Measurements from ENCODE around the gene TMEM255A.

Gene TMEM255A

DNA sequence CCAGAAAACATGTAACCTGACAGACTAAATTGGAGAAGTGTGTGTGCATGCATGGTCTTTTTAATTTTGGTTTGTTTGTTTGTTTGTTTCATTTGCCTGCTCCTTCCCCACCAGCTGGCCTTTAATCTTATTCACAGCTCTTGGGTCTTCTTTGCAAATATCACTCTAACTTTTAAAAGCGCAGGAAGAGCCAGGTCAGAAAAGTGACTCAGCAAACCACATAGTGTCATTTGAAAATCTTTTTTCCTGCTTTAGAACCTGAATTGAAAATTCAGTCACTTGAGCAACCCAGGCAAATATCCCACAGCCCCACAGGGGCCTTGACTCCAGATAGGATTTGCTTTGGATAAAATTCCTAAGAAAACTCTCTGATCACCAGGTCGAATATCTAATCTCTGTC, 4.6 kb downstream of the TMEM255A start:
- no peak for DNase-seq

DNA sequence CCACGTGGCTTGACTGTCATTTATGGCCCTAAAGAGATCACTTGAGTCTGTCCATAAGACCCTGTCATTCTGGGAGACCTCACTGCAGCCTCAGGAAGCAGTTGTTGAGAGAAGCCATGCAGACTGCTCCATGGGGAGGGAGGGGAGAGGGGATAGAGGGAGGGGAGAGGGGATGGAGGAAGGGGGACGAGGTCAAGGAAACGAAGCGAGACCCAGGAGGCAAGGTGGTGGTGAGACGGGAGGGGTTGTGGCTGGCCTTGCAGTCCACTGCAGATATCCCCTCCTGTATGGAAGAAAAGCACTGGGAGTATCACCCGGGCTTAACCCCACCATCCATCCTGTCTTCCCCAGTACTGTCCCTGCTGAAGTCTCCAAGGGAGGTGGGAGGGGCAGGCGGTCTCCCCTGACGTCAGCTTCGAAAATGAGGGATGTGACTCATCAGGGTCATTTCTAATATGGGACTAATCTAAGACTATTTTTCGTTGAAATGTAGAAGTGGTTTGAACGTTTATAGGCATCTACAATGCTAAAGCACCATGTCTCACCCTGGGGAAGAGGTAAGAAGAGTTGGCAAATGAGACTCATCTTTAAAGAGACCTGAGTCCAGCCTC, 5.6 kb downstream of the TMEM255A start:
- DNase-seq = no peak

DNA sequence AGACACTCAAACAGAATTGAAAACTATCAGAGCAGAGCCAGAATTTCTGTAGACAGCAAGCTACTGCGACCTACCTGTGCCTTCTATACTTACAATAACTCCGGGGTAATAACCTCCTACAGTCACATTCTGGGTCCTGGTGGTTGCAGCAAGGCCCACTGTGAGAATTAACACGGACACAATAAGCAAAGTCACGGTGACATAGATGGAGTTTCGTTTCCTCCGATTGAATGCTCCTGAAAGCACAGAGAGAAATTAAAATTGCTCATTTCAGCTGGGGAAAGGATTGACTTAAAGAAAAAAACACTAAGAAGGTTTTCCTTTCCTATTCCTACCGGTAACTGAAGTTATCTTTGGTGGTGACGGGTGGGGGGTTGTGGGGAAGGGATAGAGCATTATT, 7.0 kb downstream of the TMEM255A start:
- DNase-seq = no peak

DNA sequence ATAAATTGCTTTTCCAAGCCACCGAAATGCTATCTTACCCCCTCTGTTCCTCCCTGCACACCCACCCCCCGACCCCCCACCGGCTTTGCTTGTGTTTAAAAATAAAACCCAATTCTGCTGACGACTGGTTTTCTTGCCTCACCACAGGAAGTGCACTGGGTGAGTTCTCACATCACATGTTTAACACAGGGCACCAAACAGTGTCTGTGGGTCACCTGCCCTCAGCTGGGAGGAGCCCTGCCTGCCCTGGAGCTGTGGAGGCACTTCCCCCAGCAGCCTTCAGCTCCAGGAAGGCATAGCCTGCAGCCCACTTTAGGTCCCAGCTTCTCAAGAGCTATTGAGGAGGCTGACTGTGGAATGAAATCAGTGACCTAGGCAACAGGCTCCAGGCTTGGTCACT, 8.8 kb downstream of the TMEM255A start:
- no peak for DNase-seq

DNA sequence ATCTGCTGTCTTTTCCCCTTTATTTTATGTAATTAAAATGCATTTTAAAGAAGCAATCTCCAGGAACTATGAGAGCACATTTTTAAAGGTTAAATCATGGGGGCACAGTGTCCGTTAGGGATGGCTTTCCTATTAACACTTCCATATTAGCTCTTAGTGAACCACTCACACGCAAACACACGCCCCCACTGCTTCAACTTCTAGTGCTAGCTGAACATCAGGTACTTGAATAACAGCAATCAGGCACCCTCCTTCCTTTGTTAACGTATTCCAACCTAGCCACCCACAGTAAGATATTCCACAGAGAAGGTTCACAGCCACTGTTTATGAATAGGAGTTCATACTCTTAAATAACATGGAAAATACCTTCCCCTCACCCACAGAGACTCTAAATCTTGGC, 9.3 kb downstream of the TMEM255A start:
- no peak for DNase-seq

DNA sequence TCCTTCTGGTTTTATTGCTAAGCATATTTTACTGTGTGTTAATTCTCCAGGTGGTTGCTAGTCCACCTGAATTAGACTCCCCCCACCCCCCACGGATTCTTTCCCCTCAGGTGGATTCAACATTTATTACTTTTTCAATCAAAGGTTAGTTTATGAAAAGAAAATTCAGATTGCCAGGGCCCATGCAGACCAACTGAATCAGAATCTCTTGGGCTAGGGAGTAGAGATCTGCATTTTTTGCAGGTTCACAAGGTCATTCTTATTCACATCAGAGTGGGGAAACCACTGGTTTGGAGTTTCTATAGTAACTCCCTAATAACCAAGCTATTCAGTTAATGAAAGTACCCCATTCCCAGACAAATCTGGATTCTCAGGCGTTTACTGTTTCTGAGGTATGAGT, 9.8 kb downstream of the TMEM255A start:
- no peak for DNase-seq

DNA sequence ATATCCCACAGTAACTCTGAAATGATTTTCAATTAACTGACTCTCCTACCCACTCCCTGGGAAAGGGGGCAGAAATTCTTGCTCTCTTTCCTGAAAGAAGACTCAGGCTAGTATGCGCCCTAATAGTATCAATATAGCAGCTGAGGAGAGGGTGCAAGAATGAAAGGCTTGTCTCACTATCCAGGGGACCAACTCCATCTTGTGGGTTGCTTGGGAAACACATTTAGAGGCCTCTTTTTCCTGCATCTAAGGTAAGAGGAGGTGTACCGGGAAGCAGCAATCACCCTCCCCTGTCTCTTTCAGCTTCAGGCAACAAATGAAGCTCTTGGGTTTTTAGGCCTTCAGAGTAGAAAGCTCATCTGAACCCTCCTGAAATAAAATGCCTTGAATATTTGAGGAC, 11.3 kb downstream of the TMEM255A start:
- no peak for DNase-seq

DNA sequence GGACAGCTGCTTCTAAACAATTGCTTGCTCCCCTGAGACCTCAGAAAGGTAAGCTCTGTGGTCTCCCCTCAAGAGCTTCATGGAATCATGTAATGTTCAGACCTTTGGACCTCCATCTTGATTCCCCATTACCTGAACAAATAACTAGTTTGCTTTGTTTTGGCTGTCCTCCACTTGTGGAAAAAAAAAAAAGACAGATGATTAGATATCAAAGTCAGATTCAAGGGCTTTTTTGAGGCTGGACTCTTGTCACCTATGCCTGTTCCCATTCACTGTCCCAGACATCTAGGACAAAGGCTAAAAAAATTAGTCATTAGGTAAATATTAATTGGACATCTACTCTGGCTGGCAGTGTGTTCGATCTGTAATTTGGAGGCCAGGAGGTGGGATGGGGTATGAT, 13.3 kb downstream of the TMEM255A start:
- DNase-seq = no peak

DNA sequence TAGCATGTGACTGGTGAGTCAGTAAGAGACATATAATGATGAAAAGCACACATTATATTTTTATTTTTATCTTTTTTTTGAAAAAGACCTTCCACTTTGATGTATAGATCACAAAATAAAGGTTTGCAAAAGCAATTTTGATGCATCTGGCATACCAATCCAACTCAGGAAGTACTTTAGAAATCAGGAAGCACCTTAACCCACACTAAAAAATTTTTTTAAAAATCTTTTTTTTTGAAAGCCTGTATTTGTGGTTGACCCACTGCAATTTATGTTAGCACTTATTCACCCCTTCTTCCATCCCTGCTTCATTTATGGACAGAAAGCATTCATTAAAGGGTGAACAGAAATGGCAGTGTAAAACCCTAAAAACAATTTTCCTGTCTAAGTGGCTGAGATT, 16.6 kb downstream of the TMEM255A start:
- DNase-seq = no peak

DNA sequence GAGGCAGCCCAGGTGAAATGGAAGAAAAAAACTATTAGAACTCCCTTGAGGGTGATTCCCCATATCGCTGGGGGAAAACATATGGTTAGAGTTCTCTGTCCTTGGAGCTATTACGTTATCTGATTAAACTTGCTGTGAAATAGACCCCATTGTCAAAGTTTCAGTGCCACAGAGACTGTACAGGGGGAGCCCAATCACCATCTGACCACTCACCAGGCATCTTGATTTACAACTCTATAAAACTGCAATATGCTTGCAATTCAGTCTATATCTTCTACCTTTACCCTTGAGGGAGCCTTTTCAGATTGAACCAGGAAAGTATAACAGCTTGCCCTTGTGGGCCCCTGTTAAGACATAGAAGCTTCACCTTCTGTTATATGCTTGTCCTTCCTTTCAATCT, 18.2 kb downstream of the TMEM255A start:
- no peak for DNase-seq

DNA sequence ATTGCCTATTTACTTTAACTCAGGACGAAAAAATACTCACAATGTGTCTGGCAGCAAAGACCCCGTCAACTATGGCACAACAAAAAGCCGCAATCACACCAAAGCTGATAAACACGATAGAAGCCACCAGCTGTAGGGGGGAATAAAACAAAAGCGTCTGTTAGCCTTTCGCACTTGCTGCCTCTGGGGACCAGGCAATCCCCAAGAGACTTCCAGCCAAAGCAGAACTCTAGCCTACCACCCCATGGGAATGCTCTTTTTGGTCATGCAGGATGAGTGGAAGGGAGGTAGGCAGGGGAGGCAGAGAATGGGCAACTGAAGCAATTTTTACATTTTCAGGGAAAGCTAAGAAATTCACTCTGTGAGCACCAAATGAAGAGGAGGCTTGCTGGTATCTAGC, 20.1 kb downstream of the TMEM255A start:
- no peak for DNase-seq

DNA sequence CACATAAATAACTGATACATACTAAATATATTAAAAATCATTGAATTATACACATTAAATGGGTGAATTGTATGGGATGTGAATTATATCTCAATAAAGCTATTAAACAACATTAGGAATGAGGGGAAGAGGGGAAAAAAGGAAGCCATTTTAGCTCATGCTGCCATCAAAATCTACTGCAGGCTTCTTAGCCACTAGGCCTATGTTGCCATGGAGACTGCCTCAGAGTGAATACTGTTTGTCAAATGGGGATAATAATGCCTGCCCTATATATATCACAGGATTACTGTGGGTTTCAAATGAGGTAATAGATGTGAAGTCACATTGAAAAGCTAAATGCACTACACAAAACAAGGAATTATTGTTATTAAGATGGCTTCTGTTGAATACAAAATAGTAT, 21.2 kb downstream of the TMEM255A start:
- no peak for DNase-seq

DNA sequence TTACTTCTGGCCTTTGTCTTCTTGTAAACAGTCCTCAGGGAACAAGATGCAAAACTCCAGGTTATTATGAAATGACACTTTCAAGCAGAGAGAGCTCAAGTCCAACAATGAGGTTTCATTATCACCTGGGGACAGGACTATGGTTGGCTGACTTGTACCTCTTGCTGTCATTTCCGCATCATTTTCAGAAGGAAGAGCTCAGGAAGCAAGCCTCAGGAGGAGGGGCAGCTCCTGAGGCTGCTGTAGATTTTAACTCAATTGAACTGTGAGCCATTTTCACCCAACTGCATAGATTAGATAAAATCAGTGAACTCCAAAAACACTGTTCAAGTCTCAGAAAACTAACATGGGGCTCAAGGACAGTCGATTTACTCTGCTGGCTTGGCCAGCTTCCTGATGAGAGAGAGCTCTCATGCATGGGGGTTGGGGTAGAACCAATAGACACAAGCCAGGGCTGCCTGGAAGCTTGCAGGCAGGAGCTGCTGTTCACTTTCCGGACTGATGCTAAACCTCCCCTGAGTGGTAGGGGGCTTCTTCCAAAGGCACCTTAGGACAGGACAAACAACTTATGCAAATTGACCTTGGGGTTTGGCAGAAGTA, 23.6 kb downstream of the TMEM255A start:
- no peak for DNase-seq

DNA sequence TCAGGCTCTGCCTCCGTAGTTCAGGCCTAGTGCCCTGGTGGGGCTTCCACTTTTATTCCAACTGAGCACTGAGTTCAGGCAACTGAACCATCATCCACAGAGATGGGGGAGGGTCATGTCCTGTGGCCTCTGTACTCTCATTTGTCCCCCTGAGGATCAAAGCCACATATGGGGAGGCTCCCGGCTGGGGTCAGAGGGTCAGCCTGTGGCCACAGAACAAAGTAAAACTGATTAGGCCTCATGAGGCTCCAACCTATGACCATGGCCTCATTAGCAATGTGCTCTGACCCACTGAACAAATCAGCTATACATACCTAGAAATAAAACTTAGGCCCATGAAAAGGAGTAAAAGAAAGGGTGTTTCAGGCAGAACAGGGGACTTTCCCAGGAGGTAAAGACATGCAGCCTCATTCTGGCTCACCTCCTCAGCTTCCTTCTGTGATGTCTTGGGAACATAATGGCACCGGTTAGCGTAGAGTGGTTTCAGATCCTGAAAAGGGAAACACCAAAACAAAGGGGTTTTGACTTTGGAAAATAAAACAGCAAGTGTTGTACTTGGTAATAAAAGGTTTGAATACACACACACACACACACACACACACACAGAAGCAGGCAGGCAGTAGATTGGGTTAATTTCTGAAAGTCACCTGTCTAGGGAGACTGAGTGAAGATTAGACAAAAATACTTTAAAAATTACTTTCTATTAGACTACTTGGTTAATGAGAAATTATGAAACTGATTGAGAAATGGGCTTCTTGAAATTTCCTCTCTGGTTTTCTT, 24.3 kb downstream of the TMEM255A start:
- no peak for DNase-seq

DNA sequence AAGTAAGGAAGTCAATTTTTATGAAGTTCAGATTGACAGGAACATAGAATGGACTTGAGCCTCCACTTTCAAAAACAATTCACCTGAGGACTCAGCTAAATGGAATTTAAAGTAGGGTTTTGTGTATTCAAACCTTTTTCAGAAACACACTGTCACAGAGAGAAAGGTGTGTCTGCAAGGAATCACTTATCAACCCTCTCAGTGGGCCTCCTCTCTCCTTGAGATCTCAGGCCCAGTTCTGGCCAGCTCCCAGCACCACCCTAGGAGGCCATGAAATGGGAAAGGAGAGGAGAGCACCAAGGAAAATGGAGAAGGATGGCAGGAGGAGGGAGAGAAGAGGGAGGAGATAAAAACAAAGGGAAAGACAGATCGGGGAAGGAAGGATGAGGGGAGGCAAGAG, 28.6 kb downstream of the TMEM255A start:
- no peak for DNase-seq

DNA sequence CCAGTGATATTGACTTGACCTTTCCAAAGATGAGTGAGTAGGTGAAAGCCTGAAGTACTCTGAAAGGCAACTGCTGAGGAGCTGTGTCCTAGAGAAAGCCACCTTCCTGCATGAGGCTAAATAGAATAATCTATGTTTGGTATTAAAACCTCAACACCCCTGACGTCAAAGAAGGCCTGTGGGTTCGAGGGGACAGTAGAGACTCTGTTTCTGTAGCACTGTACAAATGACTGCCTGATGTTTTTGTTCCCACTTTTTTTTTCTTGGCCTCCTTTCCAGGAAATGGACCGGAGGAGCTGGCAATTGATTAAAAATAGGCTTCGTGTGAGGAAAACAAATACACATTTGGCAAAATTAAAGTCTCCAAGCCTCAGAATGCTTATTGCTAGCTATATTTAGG, 29.5 kb downstream of the TMEM255A start:
- DNase-seq = no peak

DNA sequence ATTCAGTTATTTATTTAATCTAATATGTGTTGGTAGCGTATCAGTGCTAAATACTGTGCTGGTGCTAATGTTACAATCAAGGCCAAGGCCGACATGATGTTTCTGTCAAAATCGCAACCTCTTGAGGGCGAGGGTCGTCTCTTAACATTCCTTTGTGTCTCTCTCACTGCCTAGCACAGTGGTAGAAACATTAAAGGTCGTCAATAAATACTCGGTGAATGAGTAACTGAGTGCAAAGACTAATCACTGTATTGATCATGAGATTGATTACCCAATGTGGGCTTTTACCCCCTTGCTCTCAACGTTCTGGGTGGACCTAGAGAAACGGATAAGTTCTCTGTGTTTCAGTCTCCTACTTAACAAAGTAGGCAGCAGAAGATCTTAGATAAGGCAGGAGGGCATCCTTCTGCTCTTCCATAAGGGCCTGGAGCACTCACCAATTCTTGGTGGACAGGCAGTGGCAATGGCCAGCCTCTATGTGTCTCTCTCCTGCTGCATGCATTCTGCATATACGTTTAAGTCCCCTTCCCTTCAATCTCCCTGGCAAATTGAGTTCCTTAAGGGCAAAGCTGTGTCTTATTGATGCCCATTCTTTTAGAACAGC, 30.1 kb downstream of the TMEM255A start:
- no peak for DNase-seq

DNA sequence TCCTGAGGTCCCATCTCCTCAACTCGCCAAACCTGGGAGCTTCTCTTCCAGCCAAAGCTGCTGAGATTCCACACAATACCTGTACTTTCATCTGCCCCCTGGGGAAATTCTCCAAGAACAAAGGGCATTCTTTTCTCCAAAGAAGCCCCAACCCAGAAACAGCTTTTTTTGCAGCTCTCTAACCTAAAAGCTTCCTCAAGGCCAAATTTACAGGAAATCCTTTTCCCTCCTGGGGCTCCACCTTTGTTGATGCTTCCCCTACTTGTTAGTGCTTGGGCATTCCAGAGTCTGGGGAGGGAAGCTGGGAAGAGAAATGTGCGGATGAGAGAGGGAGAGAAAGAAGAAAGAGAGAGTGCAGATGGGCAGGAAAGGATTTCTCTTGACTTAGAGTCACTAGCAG, 36.3 kb downstream of the TMEM255A start:
- no peak for DNase-seq

DNA sequence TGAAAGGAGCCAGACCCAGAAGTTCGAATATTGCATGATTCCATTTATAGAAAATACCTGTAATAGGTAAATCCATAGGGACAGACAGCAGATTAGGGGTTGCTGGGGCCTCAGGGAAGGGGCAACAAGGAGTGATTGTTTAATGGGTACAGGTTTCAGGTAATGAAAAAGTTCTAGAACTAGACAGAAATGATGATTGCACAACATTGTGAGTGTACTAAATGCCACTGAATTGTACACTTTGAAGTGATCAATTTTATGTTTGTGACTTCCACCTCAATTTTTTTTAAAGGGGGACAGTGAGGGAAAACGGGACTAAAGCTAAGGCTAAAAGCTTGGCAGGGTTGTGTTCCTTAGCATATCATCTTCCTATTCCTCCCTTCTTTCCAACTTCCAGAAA, 37.1 kb downstream of the TMEM255A start:
- DNase-seq = no peak

DNA sequence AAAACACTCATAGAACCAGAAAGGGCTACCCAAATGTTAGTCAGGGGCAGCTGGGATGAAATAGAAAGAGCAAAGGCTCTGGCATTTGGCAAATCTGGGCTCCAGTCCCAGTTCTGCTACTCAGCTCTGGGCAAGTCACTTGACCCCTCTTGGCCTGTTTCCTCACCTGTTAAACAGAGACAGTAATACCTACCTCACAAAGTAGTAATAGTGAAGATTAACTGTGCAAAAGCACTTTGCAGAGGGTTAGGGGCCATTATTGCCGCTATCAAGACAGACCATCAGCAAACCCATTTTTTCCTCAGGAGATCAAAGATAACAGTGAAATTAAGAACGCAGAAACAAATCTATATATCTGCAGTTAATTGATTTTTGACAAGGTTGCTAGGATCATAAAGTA, 40.0 kb downstream of the TMEM255A start:
- DNase-seq = no peak

DNA sequence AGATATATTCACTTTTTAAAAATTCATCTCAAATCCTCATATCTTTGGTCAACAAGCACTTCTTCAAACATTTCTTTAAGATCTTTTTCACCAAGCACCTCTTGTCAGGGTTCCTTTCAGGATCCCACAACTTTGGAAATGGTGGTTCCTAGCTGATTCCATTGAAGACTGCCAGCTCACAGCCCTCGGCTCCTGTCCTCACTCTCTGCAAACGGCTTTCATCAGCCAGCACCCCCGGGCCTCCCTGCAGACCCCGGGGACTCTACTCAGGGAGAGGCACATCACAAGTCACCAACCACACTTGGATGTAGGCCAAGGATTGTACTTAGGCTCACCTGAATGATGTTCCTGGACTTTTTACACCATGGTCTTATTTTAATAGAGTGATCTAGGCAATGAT, 40.7 kb downstream of the TMEM255A start:
- no peak for DNase-seq

DNA sequence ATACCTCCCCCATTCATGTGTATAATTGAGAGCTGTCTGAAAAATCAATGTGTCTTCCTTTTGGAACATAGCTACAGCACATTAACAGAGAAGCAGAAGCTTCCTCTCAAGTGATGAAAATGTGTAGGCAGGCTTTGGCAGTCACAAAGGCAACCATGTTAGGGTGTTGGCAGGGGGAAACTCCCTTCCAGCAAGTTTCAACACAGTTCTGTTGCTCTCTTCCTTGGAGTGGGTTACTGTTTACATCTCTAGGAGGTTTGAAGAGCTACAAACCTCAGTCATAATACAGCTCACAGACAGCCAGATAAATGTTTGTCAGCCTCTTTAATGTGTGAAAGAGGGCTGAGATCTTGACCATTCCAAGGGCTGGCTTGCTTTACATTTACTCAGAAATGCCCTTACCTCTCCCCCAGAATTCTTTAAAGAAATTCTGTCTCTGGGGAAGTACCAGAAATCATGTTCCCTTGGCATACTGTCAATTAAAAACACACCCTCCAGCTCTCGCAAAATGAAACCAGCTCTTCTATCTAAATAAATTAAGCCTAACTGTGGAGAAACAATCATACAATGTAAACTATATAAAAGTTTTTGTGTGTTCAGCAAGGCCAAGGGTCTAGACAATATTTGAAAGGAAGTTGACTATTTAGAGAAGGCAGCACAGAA, 41.8 kb downstream of the TMEM255A start:
- no peak for DNase-seq

DNA sequence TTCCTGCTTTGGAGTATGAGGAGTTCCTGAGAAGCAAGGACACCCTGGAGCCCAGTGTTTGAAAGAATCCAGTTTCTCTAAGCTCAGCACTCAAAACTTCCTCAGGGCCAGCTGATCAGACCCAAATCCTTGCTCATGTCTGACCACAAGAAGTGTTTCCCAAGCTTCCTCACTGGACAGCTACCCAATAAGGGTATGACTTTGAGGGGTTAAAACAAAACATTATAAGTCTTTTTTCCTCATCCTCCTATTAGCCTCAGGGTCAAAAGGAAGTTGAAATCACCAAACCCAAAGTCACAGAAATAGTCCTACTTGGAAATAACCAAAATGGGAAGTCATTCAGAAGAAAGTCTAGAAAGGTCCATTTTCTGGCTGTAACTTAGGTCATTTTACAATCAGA, 46.9 kb downstream of the TMEM255A start:
- no peak for DNase-seq
